Amniotic stem cell (primary cell): ENCODE measurements around the gene IFFO2.
A peak's percentile ranks its signal among the peaks of the same experiment; 100 is the strongest.

Source experiments
- DNase-seq: peaks from one replicate; lab custom pipeline; 2025; lab: John Stamatoyannopoulos, UW

IFFO2 gene

DNA sequence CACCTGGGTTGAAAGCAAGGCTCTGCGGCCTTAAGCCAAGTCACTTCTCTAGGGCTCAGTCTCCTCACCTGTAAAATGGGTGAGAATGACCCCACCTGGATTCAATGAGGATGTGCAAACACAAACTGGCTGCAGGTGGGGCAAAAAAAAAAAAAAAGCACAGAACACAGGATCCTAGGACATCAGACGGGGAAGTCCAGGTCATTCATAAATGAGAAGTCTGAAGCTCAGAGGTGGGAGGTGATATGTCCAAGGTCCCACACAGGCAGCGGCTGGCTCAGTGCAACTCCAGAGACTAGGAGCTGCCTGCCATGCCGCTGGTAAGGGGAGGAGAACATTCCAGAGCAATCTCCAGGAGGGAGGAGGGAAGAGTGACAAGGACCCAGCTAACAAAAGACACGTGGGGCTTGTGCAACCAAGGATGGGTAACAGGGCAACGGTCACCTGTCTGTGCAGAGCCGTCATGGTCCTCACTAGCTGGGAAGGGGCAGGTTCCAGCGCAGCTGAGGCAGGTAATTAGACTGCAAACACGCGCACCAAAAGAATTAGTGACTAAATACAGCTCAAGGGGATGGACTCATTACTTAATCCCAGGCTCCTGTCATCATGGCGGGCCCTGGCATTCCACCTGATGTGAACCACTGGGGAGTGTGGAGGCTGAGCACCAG, 19.5 kb downstream of the IFFO2 start:
- no peak for DNase-seq

DNA sequence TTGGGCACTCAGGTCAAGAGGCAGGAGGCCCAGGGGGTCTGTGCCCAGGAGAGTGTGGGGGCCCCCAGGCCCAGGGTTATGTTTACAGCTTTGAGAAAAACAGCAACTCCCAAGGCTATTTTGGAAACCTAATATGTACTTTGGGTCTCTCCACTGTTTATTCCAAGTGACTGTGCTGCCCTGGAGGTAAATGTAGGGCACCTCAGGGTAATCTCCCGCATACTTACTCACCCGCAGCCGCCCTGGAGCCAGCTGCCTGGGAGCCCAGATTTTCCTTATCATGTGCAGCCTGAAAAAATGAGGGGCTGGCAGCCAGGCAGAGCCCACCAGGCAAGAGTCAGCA, 20.0 kb downstream of the IFFO2 start:
- no peak for DNase-seq

DNA sequence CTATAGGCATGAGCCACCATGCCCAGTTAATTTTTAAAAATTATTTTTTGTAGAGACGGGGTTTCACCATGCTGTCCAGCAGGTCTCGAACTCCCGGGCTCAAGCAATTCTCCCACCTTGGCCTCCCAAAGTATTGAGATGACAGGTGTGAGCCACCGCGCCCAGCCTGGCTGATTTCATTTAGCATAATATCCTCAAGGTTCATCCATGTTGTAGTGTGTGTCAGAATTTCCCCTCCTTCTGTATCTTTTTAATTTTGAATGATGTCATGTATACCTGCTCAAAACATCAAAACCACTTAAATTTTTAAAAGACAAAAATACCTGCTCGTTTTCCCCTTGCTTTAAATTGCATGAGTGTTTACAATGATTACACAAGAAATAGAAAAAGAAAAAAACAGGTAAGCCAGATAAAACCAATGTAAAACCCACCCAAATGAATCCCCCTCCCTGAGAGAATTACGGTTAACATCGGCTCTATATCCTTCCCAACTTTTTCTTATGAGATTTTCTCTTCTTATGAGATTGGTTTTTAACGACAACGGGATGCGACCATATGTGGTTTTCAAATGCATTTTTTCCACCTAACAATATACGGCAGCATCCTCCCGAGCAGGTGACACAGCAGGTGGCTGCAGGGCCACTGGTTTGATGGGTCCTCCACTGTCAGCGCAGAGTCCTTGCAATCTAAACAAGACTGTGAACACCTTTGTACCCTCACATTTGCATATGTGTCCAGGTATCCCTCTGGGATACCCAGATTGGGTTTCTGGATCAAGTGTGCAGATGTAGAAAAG, 22.1 kb downstream of the IFFO2 start:
- no peak for DNase-seq

DNA sequence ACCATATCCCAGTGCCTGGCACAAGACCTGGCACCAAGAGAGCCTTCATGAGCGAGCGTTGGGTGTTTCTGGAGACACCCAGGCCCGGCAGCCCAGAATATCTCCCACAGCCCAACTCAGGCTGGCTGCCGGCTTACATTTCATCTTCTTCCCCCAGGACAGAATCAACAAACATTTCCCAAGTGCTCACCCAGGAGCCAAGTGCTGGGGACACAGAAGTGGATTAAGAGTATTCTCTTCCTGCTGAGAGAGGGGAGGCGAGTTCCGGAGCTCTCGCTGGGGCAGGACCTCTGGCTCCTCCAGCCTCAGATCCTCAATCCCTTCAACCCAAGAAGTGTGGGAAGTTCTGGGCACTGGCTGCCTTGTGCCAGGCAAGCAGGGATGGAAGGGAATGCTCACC, 23.6 kb downstream of the IFFO2 start:
- DNase-seq, result no peak

DNA sequence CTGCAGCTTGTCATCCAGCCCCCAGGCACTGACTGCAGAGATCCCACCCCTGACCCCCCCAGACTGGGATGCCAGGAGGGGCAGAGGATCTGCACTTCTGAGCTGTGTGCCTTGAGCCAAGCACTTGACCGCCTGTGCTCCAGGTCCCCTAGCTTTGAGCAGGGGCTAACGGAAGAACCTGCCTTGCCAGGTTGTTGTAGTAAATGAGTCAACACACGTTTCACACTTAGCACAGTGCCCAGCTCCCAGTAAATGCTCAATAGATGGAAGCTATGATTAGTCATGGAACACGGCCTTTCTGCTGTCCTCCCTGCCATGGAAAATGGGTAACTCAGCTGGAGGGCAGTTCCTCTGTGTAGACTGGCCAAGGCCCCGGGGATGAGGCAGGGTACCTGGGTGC, 24.1 kb downstream of the IFFO2 start:
- DNase-seq, result no peak

DNA sequence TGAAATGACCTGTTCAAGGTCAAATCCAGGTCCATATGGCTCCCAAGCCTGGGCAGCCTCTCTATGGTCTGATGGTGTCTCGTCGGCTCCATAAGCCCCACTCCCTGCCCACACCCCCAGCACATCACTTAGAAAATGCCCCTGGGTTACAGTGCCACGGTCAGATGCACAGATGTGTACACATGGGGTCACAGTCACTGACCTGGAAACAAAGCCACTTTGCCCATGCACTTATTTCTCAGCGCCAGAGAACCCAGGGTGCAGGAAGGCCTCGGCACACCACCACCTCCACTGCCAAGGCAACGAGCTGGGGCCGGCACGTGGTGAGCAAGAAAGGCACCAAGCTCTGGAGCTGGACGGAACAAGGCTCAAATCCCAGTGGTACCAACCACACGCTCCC, 24.7 kb downstream of the IFFO2 start:
- no peak for DNase-seq

DNA sequence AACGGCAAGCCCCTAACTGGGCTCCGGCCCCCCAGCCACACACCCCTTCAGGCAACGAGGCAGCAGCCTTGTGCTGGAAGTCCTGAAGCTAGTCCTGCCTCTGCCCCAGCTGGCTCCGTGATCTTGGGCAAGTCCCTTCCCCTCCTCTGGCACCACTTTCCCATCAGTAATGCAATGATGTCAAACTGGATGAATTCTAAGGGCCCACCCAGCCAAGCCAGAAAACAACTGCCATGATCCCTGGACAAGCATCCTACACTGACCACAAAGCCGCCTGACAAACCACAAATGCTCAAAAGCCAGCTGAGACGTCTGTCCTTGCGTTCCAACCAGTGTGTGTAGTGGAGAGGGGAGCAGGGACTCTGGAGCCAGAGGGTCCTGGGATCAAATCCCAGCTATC, 26.8 kb downstream of the IFFO2 start:
- DNase-seq, result no peak

DNA sequence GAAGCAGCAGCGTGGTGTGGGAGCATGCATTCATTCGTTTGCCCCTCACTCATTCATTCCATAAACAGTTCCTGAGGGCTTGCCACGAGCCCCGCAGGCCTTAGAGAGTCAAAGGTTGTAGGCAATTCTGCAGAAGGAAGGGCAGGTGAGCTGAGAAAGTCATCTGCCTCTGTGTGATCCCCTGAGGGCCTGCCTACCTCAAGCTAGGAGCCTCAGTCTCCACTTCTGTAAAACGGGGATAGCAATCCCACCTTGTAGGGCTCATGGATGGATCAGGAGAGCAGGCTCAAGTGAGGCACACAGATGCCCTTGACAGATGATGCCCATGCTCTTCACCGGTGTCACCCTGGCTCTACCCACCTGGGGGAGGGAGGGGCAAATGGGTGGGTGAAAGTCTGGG, 27.5 kb downstream of the IFFO2 start:
- DNase-seq, result no peak

DNA sequence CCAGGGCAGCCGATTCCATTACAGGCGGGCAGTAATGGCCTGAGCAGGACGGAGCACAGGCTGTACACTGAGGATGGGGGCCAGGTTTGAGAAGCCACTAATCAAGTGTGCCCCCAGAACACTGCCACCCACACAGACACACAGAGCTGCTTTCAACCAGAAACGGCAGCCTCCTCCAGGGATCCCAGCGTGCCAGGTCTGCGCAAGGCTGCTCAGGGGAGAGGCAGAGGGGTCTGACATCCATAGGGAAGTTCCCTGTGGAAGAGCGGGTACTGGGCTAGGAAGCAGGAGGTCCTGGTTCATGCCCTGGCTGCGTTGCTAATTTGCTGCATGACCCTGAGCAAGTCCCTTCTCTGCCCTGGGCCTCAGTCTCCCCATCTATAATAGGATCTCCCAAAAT, 28.1 kb downstream of the IFFO2 start:
- DNase-seq, result no peak

DNA sequence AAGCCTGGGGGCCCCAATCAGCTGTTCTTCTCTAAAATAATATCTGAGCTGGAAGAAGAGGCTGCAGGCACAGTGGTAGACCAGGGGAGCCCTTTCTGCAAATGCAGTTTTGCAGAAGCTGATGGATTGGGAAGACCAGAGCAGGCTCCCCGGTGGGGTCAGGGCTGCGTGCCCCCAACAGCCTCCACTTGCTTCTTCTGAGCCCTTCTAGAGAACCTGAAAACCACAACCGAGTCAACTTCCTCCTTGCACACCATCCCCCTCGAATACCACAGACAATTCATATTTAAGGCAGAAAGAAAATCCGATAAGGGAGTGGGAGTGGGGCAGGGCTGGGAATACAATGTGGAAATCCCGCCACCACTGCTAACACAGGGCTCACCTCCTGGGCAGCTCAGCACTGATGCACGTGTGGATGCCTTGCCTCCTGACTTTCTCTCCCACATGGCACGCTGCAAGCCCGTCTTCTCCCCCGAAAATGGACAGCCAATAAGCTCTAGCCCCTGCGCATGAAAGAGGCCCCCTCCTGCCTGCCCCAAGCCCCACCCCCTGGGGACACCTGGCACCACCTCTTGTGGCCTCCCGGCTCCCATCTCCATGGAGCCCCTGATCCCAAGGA, 28.7 kb downstream of the IFFO2 start:
- DNase-seq, result no peak

DNA sequence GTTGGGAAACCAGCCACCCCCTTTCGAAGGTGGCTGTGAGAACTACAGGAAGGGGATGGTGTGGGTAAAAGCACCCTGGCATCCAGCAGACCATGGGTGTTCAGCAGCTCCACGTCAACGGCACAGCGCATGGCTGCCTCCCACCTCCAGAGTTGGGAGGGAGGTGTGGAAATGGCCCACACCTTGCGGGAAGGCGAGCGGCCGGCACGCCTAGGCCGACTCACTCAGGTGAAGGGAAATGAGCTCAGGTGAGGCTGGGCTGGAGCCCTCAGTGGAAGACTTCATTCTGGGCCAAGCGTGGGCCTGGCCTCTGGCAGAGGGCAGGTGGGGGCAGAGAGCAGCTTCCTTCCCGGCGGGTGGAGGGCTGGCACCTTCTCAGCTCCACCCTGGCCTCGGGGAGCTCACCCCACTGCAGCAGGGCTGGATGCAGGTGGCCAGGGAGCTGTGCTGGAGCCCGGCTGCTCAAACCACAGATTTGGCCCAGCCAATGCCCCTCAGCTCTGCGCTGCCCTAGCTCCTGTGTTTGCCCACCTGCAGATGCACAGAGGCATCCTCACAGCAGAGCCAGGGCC, 29.3 kb downstream of the IFFO2 start:
- DNase-seq, result no peak

DNA sequence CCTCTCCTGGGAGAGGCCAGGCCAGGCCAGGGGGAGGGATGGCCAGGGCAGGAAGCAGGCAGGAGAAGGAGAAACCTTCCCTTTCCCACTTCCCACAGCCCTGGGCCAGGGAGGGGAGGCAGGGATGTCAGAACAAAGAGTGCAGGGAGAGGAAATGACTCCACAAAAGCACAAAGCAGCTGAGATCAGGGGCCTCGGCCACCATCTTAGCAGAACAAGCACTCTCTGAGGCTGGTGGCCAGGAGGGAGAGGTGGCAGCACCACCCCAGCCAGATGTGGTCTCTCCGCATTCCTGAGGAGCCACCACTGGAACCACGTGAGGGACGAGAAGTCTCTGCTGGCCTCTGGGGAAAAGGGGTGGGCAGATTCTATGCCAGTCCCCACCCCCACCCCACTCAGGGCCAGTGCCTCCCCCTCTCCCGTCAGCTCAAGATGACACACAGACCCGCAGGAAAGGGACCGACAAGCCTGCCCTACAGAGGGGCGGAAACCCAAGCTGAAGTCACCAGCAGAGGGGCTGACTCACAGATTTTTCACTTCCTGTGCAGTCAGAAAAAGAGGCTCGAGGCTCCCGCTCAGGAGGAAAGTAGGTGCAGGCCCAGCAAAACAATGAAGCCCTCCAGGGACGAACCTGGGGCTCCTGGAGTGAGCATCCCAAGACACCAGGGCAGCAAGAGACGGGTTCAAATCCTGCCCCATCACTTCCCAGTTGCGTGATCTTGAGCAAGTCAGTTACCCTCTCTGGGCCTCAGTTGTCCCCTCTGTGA, 30.0 kb downstream of the IFFO2 start:
- DNase-seq, result peak; percentile 91

DNA sequence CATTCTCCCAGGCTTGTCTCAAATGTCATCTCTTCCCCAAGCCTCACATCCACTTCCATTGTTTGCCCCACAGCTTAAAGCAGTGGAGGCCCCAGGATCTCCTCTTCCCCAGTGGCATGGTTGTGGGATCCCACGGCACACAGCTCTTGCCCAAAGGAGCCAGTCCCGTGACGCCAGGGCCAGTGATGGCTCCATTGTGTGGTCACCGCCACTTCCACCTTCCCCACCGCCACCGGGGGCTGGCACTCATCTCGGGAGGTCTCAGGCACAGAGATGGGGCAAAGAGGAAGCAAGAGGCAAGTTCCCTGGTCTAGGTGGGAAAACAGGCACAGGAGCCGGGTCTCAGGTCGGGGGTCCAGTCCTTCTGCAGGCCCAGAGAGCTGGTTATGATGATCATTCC, 31.2 kb downstream of the IFFO2 start:
- no peak for DNase-seq

DNA sequence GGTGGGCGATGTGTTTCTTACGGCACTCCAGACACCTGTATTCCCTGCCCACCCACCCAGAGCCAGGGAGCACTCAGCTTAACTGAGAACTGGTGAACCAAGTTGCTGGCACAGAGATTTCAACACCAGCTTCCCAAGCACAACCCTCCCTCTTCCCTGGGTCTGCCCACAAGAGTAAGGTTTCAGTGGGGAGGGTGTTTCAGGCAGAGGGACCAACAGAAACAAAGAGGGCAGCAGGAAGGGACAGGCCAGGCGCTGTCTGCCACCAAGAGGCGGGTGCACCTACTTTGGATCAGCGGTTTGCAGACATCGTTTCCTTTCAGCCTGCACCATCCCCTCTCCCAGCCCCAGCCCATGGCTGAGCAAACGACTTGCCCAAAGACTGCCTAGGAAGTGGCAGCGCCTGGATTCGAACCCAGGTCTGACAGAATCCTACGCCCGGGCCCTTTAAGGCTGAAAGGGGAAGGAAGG, 32.2 kb downstream of the IFFO2 start:
- no peak for DNase-seq

DNA sequence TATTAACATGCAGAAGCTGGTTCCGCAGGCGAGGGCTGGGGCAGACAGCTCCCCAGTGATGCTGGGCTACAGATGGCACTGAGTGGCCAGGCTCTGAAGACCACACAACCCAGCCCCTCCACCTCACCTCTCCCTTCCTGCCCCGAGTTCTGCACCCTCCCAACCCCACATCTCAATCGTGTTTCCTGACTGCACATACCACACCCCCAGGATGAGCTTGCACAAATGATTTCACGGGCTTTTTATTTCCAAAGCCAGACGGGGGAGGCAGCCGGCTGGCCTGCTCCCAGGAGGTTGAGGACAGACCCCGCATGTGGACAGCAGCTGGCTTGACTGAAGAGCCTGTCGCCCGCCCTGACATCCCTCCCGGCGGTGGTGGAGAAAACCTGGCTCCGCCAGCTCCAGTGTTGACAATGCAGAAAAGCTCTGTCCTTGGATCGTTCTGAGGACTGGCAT, 32.7 kb downstream of the IFFO2 start:
- DNase-seq, result no peak

DNA sequence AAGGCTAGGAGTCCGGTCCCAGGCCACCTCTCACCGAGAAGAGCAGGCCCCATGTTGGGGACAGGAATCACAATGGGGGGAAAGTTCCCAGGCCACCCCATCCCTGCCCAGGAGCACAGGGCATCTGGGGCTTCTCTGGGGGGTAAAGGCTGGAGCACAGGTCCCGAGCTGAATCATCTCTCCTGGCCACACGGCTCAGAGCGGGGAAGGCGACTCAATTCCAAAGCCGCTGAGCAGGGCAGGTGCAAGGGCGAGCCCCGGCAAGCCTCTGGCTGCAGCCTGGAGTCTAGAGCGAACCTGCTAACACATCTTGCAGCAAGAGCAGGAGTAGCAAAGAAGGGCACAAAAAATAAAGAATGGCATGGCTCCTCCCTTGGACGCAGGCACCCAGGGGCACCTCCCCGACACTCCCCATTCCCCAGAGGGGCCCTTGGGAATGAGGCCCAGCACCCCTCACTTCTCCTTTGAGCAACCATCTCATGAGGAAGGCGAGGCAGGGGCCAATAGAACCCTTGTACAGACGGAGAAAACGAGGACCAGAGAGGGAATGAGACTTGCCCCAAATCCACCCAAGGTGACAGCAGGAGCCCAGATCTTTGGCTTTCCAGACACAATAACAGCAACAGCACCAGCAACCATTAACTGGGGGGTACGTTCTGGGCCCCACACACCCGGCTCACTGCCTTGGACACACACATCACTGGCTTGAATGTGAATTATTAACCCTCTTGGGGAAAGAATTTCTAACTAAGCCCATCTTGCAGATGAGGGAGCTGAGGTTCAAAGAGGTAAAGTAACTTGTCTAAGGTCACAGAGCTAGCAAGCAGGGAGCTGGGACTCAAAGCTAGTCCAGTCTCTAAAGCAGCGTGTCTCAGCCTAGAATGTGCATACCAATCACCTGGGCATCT, 33.4 kb downstream of the IFFO2 start:
- no peak for DNase-seq

DNA sequence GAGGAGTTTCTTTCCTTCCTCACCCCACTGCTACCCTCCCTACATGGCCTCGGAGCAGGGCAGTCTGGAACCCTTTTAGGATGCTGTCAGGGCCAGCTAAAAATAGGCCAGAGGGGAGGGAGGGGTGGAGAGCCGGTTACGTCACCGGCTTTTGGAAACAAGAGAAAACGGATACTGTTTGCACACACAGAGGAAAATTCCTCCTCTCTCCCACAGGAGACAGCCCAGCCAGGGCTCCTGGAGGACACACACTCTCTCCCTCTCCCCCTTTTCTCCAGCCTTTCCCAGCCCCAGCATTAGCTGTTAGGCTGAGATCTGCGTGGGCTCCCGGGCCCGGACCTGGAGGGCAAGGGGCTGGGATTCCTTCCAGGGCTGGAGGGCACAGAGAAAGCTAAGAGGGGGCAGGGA, 34.2 kb downstream of the IFFO2 start:
- peak; percentile 62 for DNase-seq

DNA sequence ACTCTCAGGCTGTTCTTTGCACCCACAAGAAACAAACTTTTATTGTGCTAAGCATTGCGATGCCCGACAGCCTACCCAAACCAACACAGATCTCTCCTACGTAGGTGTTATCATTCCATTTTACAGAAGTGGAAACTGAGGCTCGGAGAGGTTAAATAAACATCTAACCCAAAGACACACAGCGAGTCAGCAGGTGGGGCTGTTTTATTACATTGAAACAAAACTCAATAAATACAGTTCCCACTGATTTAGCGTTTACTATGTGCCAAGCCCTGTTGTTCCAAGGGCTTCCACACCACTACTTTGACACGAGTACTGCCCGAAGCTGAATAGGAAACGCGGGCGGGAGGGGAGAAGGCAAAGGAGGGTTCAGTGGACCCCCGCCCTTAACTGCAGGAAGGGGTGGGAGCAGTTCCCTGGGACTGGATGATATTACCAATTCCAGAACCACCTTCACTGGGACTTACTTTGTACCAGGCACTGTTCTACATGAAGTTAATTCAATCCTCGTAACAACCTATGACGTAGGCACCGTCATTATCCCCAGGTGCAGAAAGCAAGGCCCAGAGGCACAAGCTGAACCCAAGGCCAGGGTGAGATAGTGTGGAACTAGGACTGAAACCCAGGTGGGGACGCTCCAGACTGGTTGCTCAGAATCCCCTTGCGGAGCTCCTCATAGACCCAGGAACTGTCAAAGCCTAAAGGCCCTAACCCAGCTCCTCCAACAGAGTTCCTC, 34.8 kb downstream of the IFFO2 start:
- DNase-seq, result no peak

DNA sequence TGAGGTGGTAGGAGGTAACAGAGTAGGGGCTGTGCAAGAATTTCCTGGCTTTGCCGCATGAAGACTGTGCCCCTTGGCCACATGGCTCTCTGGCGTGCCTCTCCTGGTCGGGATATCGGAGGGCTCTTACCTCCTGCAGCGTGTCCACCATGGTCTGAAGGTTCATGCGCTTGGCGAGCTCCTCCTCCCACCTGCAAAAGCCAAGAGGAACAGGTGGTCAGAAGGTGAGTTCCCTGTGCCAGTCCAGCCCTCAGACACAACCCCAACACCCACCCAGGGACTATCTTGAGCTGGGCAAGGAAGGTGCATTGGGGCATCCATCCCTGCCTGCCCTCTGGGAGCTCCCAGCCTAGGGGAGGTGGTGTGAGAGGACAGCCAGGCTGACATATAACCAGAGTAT, 35.5 kb downstream of the IFFO2 start:
- DNase-seq, result no peak

DNA sequence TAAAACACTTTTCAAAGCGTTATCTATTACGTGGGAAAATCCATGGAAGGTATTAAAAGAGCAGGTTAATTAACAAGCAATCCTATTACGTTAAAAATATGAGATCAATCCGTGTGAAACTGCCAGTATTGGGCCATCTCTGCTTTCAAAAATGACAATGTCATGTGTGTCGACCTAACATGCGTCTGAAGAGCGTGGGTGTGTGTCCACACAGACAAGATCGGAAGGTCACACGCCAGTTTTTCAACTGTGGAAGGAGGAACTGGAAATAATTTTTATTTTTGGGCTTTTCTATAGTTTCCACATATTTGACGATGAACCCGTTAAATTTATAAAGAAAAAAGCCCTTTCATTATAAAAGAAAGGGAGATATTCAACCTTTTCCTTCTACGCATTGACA, 36.5 kb downstream of the IFFO2 start:
- no peak for DNase-seq
